ENCODE results near the gene LPIN2.

LPIN2 gene

GRCh38 chr18:2984703-2985261 lies 28.2 kb downstream of the LPIN2 start:
- no peak for FAIRE-seq

GRCh38 chr18:2984091-2984490 lies 28.9 kb downstream of the LPIN2 start:
- no peak for DNase-seq (ENCODE audit: insufficient read length, low spot score)
- FAIRE-seq, result no peak

More at GRCh38 chr18:2984703-2985261, 28.2 kb downstream of the LPIN2 start:
- DNase-seq (ENCODE audit: insufficient read length, low spot score), result no peak

- no peak for FAIRE-seq
- DNase-seq (ENCODE audit: insufficient read length, low spot score), result no peak
Observed at GRCh38 chr18:2983296-2983695, 29.6 kb downstream of the LPIN2 start.

DNA sequence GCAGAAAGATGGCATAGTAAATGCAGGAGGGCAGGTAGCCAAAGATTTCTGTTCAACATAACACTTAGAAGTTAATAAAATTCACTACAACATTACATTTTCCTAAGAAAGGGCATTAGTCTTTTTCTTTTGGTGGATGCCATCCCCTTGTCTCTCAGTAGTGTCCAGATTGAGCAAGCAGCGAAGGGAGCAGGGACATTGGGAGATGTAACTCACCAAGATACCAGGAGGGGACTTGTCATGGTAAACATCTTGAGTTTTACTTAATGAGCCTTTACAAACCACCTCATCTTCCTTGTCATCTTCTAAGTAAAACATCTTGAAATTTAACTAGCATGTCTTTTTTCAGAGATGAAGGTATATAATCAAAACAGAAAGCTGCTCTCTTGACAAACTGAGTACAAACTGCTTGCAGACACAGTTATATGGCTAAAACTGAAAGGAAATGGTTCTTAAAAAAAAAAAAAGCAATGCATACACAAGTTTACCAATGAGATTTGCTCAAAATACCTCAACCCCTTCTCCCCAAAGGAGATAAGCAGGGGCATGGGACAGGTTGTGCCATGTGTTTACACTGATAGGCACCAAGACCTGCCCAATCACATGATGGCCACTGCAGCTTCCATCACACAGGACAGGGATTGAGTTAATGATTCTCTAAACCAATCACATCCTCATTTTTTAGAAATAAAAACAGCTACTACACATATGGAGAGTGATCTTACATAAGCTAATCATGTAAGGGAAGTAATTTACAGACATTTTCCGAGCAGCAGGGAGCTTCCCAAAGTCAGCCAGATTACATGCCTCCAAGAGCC lies 30.3 kb downstream of the LPIN2 start:
- FAIRE-seq (peak; percentile 73), DNase-seq (ENCODE audit: insufficient read length, low spot score) (no peak)

- DNase-seq (ENCODE audit: insufficient read length, low spot score) (no peak), FAIRE-seq (no peak)
Observed at GRCh38 chr18:2982022-2982421, 30.9 kb downstream of the LPIN2 start.

DNA sequence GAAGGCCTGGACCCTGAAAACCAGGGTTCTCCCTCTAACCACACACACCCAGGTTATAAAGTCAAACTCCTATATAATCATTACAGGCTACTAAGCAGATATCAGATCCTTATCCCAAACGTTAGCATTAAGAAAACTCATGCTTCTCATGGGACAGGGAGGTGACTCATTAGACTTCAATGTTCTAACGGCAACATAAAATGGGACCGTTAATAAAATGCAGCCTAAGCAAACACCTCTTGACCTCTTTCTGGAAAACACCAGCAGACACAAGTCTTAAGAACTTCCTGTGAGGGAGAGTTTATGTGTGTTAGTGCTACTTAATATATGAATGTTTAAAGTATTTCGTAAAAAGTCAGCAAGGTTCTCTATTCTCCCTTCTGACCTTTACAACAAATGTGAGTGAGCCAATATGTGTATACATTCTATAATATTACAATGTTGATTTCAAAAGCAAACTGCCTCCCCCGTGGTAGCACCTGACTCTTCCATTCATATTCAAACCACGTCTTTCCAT lies 31.7 kb downstream of the LPIN2 start:
- DNase-seq (ENCODE audit: insufficient read length, low spot score) (no peak), FAIRE-seq (peak; percentile 65)

GRCh38 chr18:2979871-2980790 lies 32.8 kb downstream of the LPIN2 start:
- no peak for DNase-seq (ENCODE audit: insufficient read length, low spot score)

GRCh38 chr18:2979129-2979528 lies 33.8 kb downstream of the LPIN2 start:
- DNase-seq (ENCODE audit: insufficient read length, low spot score) (no peak), FAIRE-seq (no peak)

More at GRCh38 chr18:2979871-2980790, 32.8 kb downstream of the LPIN2 start:
- FAIRE-seq, result peak; percentile 78

DNA sequence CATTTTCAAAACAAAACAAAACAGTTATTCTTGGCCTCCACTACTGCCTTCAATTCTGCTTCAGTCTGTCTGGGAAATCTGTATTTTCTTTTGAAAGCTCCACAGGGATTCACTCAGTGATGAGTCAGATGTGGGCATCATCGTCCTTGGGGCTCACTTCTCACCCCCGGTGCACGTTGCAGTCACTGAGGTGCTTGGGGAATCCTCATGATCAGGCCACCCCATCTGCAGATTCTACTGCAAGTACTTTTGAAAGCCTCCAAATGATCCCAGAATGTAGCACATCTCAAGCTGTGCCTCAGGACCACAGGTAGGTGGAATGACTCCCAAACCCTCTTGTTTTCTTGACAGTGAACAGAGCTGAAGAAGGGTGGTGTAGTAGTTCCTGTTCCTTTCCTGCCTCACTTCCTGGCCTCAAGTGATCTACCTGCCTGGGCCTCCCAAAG lies 34.3 kb downstream of the LPIN2 start:
- FAIRE-seq (no peak), DNase-seq (ENCODE audit: insufficient read length, low spot score) (no peak)

GRCh38 chr18:2978208-2978607 lies 34.7 kb downstream of the LPIN2 start:
- DNase-seq (ENCODE audit: insufficient read length, low spot score), result no peak
- FAIRE-seq, result peak; percentile 74

DNA sequence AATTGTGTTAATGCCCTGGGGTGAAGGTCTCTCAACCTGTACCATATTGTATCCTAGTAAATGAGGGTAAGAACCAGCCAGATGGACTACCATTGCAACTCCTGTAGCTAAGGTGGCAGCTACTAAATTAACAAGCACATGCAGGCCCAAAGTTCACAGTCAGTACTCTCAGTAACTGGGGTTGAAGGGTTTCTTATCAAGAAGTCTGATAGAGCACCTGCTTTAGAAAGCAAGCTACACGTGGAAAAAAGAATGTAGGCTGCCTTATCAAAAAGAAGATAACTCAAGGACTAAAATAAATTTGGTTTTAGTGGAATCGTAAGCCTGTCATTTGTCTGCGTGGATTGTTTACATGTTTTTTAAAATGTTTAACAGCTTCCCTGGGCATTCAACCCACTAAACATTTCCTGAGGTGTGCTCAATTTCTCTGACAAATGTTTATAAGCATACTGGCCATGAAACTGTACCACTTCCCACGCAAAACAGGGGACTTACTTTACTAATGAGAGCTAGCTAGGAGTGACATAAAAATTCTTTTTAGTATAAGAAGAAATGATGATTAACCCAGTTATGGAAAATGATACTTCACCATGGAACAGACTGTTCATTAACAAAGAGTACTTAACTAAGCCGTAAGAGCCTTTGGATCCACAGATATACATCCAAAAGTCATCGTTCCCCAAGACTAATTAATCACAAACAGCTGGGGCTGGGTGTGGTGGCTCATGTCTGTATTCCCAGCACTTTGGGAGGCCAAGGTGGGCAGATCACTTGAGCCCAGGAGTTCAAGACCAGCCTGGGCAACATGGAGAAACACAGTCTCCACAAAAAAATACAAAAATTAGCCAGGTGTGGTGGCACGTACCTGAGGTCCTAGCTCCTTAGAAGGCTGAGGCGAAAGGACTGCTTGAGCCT lies 36.5 kb downstream of the LPIN2 start:
- no peak for DNase-seq (ENCODE audit: insufficient read length, low spot score)
- FAIRE-seq, result no peak

- DNase-seq (ENCODE audit: insufficient read length, low spot score), result no peak
- no peak for FAIRE-seq
Observed at GRCh38 chr18:2974731-2975130, 38.2 kb downstream of the LPIN2 start.

DNA sequence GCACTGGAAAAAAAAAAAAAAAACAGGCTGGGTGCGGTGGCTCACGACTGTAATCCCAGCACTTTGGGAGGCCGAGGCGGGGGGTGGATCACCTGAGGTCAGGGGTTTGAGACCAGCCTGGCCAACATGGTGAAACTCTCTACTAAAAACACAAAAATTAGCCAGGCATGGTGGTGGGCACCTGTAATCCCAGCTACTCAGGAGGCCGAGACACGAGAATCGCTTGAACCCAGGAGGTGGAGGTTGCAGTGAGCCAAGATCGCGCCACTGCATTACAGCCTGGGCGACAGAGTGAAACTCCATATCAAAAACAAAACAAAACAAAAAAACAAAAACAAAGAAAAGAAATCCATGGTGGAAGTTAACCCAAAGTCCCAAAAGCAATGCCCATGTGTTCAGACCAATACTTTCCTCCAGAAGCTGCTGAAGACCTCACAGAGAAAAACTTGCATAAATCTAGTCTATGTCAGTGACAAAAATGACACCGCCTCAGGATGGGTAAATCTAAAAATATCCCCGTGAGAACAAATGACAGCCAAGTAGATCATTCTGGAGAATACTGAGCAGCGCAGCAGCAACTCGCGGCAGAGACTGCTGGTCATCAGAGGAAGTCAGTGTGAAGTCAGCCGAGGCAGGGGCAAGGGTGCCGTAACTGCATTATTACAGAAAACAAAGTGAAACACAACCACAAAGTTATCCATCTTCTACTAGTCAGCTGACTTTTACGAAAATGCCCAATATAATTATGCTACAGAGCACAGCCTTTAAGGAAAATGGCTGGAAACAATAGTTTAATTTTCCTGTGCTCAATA lies 41.0 kb downstream of the LPIN2 start:
- no peak for DNase-seq (ENCODE audit: insufficient read length, low spot score)
- peak; percentile 97 for FAIRE-seq

DNA sequence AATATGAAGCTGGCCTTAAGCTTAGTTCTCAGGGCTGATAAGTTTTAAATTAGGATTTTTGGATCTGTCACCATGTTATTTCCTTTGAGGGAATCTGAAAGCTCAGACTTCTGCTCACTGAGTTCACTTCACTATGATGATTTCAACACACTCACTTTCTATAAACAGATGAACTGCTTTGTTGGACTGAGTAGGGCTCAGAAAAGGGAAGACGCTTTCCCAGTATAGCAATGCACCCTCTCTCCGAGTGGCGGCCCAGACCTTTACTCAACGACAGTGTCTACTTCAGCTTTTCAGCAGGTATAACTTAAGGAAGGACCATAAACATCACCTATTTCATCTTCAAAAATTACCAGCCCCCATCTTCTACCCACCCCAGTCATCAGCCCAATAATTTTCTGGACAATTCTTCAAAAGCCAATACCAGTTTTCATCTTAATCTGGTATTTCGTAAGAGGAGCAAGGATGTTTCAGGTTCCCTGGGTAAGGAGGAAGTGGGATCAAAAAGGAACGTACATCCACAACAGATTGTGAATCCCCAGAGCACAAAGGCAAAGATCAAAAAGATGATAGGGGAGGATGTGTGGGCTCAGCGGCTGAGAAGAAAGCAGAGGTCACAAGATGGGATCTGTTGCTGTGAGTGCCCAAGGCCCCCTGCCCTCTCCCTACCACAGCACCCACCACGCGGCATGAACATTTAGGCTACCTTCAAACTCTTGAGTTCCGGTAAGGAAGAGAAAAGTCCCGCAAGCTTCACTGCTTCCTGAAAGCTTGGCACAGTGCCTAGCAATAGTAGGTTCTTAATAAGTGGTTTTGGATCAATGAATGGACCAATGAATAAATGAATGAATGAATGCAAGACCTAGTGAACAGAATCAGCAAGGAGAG lies 41.9 kb downstream of the LPIN2 start:
- FAIRE-seq (peak; percentile 67), DNase-seq (ENCODE audit: insufficient read length, low spot score) (no peak)

DNA sequence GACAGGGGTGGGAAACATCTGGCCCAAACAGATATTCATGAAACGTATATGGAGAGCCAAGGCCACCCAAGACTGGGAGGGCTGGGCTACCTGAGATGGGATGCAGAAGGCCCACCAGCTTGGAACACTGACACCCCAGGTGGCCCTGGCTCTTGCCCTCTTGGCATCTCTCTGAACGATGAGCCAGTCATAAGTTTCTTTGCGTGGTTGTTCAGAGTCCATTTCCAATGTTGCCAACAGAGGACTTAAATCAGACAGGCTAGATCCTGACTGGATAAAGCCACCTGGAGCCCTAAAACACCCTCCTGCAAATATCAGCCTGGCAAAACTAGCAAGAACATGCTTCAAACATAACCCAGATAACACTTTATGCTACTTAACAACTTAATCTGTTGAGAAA lies 42.6 kb downstream of the LPIN2 start:
- no peak for FAIRE-seq
- no peak for DNase-seq (ENCODE audit: insufficient read length, low spot score)

DNA sequence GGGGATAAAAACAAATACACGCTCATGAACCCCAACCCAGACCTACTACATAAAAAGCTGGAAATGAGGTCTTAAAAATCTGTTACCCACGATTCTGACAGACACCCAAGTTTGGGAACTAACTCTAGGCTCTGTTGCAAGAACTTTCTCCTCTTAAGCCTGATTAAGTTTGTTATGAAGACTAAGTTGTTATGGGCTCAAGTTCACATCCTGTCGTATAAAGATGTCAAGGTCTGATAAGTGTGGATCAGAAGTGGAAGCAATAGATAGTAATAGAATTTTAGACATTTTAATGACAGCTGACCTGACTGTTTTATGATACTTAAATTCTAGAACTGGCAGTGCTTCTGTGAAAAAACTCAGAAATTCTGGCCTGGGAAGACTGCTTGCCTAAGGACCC lies 43.2 kb downstream of the LPIN2 start:
- FAIRE-seq (peak; percentile 44), DNase-seq (ENCODE audit: insufficient read length, low spot score) (no peak)

DNA sequence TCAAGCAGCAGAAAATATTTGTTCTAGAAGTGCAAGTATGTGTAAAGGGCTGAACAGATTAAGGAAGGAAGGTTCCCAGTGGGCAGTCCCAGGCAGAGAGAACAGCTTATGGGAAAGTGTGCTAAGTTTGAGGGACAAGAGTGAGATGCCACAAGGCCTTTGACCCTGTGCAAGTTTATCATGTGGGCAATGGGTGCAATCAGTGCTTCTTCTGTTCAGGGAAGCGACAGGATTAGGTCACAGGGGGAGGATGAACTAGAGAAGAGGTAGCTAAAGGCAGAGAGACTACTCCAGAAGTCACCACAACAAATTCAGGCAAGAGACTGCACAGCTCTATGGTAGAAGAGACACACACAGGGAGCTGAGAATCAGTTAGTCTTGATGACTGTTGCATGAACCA lies 44.3 kb downstream of the LPIN2 start:
- FAIRE-seq, result no peak
- no peak for DNase-seq (ENCODE audit: insufficient read length, low spot score)

- FAIRE-seq, result no peak
- DNase-seq (ENCODE audit: insufficient read length, low spot score), result no peak
Observed at GRCh38 chr18:2967820-2968219, 45.1 kb downstream of the LPIN2 start.
